SK-N-MC (cell line): ENCODE results near the gene LMO3.

Experiments used
- EZH2 ChIP-seq: fragments of 200-600 bp; sonication (generic); IDR thresholded peaks from one replicate; pipeline ENCODE4 v1.6.1; 2017; ENCODE audit warnings: antibody characterized with exemption
- FOXP2 ChIP-seq: optimal IDR thresholded peaks from 2 replicates; pipeline ENCODE3; 2011; ENCODE audit warnings: mild to moderate bottlenecking, moderate library complexity; ENCODE audit not compliant: insufficient read depth; ENCODE audit errors: extremely low read length, control extremely low read depth
- POLR2AphosphoS5 ChIP-seq: IDR thresholded peaks from 2 replicates; pipeline ENCODE4 v1.6.1; 2012; ENCODE audit warnings: mild to moderate bottlenecking, low read depth, low read length, borderline replicate concordance

DNA sequence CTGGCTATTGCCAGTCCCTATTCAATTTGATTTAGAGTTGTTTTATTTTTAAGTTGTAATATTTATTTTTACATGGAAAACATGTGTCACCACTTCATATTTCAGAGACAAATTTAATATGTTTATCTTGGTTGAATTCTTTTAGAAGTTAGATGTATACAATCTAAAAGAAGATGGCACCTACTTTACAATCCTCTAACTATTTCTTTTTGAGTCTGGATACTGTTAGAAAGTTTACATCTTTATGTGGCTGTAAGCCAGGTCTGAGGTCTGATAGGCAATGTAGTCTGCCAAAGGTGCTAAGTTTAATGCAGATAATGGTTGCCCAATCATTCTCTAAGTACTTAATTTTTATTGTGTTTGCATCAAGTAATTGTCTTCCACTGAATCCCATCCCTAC is 7.2 kb upstream of the LMO3 start:
- no peak for TF ChIP-seq EZH2
- no peak for TF ChIP-seq POLR2AphosphoS5
- TF ChIP-seq FOXP2 = no peak
